Loucy (cell line): ENCODE measurements around the gene TMEM42.
"Not testable (repeated sequence)": the region's sequence is repeated elsewhere in the genome, so short reads cannot be mapped to it uniquely, and the experiment has no call there.

Experiments
- H2AFZ ChIP-seq: fragments of 200-600 bp; sonication (generic); 2 replicates; pipeline ENCODE4 v1.6.0; 2016; ENCODE audit warnings: antibody characterized with exemption, mild to moderate bottlenecking, low read length, moderate library complexity
- H3F3A ChIP-seq: fragments of 200-600 bp; 2 replicates; pipeline ENCODE4 v1.6.0; 2016; ENCODE audit warnings: antibody characterized with exemption, low read depth, mild to moderate bottlenecking
- H3K27me3 ChIP-seq: fragments of 200-600 bp; sonication (generic); 2 replicates; pipeline ENCODE4 v1.6.1; 2014; ENCODE audit warnings: low read length, mild to moderate bottlenecking; ENCODE audit not compliant: insufficient read depth, poor library complexity, severe bottlenecking
- H3K36me3 ChIP-seq: fragments of 200-600 bp; sonication (generic); 2 replicates; pipeline ENCODE4 v1.6.1; 2016; ENCODE audit warnings: low read length; ENCODE audit not compliant: insufficient read depth
- H3K4me1 ChIP-seq: fragments of 200-600 bp; sonication (generic); 2 replicates; pipeline ENCODE4 v1.5.1; 2014; ENCODE audit warnings: low read length, mild to moderate bottlenecking; ENCODE audit not compliant: insufficient read depth, poor library complexity, severe bottlenecking
- H3K4me2 ChIP-seq: fragments of 200-600 bp; sonication (generic); 2 replicates; pipeline ENCODE4 v1.6.0; 2014; ENCODE audit warnings: antibody characterized with exemption, low read length, low read depth, mild to moderate bottlenecking; ENCODE audit not compliant: poor library complexity, severe bottlenecking
- H3K4me3 ChIP-seq: fragments of 200-600 bp; sonication (generic); 2 replicates; pipeline ENCODE4 v1.5.1; 2014; ENCODE audit warnings: low read length, mild to moderate bottlenecking, mixed read lengths; ENCODE audit not compliant: poor library complexity, severe bottlenecking
- H3K79me2 ChIP-seq: fragments of 200-600 bp; sonication (generic); 2 replicates; pipeline ENCODE4 v1.6.1; 2014; ENCODE audit warnings: low read length; ENCODE audit not compliant: insufficient read depth
- H3K9ac ChIP-seq: fragments of 200-600 bp; sonication (generic); 2 replicates; pipeline ENCODE4 v1.6.0; 2014; ENCODE audit warnings: mild to moderate bottlenecking, low read depth, low read length, moderate library complexity; ENCODE audit not compliant: poor library complexity, severe bottlenecking
- H3K9me2 ChIP-seq: fragments of 200-600 bp; sonication (generic); replicated peaks from 2 replicates; pipeline ENCODE4 v1.6.1; 2016; ENCODE audit warnings: low read depth, low read length, mixed read lengths
- H3K9me3 ChIP-seq: fragments of 200-600 bp; sonication (generic); 2 replicates; pipeline ENCODE4 v1.6.1; 2014; ENCODE audit warnings: mild to moderate bottlenecking, antibody characterized with exemption, low read length, low read depth; ENCODE audit not compliant: insufficient read depth
- H4K20me1 ChIP-seq: fragments of 200-600 bp; sonication (generic); 2 replicates; pipeline ENCODE4 v1.6.0; 2014; ENCODE audit warnings: antibody characterized with exemption, low read length, mild to moderate bottlenecking; ENCODE audit not compliant: insufficient read depth, poor library complexity, severe bottlenecking
- CTCF ChIP-seq: fragments of 200-600 bp; sonication (generic); conservative IDR thresholded peaks from 2 replicates; pipeline ENCODE4 v1.5.1; 2014; ENCODE audit warnings: mild to moderate bottlenecking, antibody characterized with exemption, low read length
- EZH2phosphoT487 ChIP-seq: fragments of 200-600 bp; IDR thresholded peaks from 2 replicates; pipeline ENCODE4 v1.6.1; 2018; ENCODE audit warnings: antibody characterized with exemption, mild to moderate bottlenecking, moderate library complexity, borderline replicate concordance

Gene TMEM42

GRCh38 chr3:44848634-44849033, 13.1 kb upstream of the TMEM42 start:
- Histone ChIP-seq H3K4me3 (no peak overlapping the region), H3K4me1 (no peaks in the 10 kb centered on the region), H3K79me2 (no peaks in the 10 kb centered on the region), H2AFZ (no peak overlapping the region), H3K9me2 (no peaks in the 10 kb centered on the region), H3K9me3 (no peaks in the 10 kb centered on the region; the same call in 1 of the 2 replicates), H3F3A (no peaks in the 10 kb centered on the region), H3K36me3 (peaks cover 82% of the 10 kb centered on the region), H3K27me3 (no peaks in the 10 kb centered on the region), H4K20me1 (no peaks in the 10 kb centered on the region), H3K9ac (no peak overlapping the region), H3K4me2 (no peak overlapping the region)
- TF ChIP-seq CTCF = no peak
- no peak for TF ChIP-seq EZH2phosphoT487

GRCh38 chr3:44856663-44857062, 5.0 kb upstream of the TMEM42 start:
- not testable (repeated sequence) for H4K20me1 ChIP-seq, H2AFZ ChIP-seq, H3K9me2 ChIP-seq, H3K4me1 ChIP-seq, H3K4me3 ChIP-seq, H3K27me3 ChIP-seq, H3F3A ChIP-seq, H3K79me2 ChIP-seq, H3K9me3 ChIP-seq, H3K9ac ChIP-seq, H3K4me2 ChIP-seq
- peaks cover 43% of the 10 kb centered on the region for H3K36me3 ChIP-seq

- Histone ChIP-seq H3K4me3 (no peak overlapping the region), H3K9me3 (no peaks in the 10 kb centered on the region), H3K9me2 (no peaks in the 10 kb centered on the region), H3K27me3 (no peaks in the 10 kb centered on the region), H3F3A (no peaks in the 10 kb centered on the region), H3K4me2 (no peak overlapping the region), H3K9ac (no peak overlapping the region), H3K36me3 (peaks cover 11% of the 10 kb centered on the region; the same call in 1 of the 2 replicates), H3K4me1 (peaks cover 2% of the 10 kb centered on the region), H2AFZ (no peak overlapping the region), H4K20me1 (no peaks in the 10 kb centered on the region), H3K79me2 (no peaks in the 10 kb centered on the region)
- TF ChIP-seq EZH2phosphoT487 = no peak
- TF ChIP-seq CTCF = no peak
Observed at GRCh38 chr3:44860117-44860516, 1.6 kb upstream of the TMEM42 start.

GRCh38 chr3:44862226-44862637, 520 bp downstream of the TMEM42 start:
- H3K9me2 ChIP-seq = no peaks in the 10 kb centered on the region
- no peak overlapping the region for H2AFZ ChIP-seq
- TF ChIP-seq CTCF (no peak), EZH2phosphoT487 (no peak)
- H3K4me2 ChIP-seq = peak overlapping the region; percentile 9
- no peaks in the 10 kb centered on the region for H3K27me3 ChIP-seq
- H3K36me3 ChIP-seq = peaks cover 6% of the 10 kb centered on the region; the same call in 1 of the 2 replicates
- H3K9me3 ChIP-seq = no peaks in the 10 kb centered on the region
- H3K4me1 ChIP-seq = peaks cover 11% of the 10 kb centered on the region
- no peaks in the 10 kb centered on the region for H3K79me2 ChIP-seq
- peak overlapping the region; percentile 48 for H3K4me3 ChIP-seq
- H3F3A ChIP-seq = no peaks in the 10 kb centered on the region
- H3K9ac ChIP-seq = no peak overlapping the region
- no peaks in the 10 kb centered on the region for H4K20me1 ChIP-seq
